Peyer's patch (tissue), 4 donors: Measurements from ENCODE around the gene OSBPL5. TPM values are rescaled to one million over a fixed set of nuclear protein-coding genes. Genes with fewer than 3 reads are reported as not detected.
A peak's percentile ranks its signal among the peaks of the same experiment; 100 is the strongest.

ENCODE experiments used
- DNase-seq, 3 donors: peaks; one replicate each; pipeline ENCODE4 v3.0.0-alpha.2; 2017 to 2019
- H3K27ac ChIP-seq, 4 donors: fragments of 200-600 bp; sonication (generic); one replicate each; pipeline ENCODE4 v1.5.1; 2016 to 2019
- H3K27me3 ChIP-seq, 2 donors: fragments of 200-600 bp; sonication (generic); one replicate each; pipeline ENCODE4 v1.5.1; 2019
- H3K36me3 ChIP-seq, 3 donors: fragments of 200-600 bp; sonication (generic); one replicate each; pipeline ENCODE4 v1.5.1; 2016 to 2019
- H3K4me1 ChIP-seq, 4 donors: fragments of 200-600 bp; sonication (generic); one replicate each; pipeline ENCODE4 v1.5.1; 2016 to 2019
- H3K4me3 ChIP-seq, 4 donors: fragments of 200-600 bp; sonication (generic); 1 replicate in 3 of 4; 2 replicates in 1 of 4; pipeline ENCODE4 v1.5.1; 2016 to 2019; ENCODE audit warnings: mild to moderate bottlenecking in 1 of 4
- H3K9me3 ChIP-seq, 4 donors: fragments of 200-600 bp; sonication (generic); one replicate each; pipeline ENCODE4 v1.5.1; 2016 to 2019; ENCODE audit warnings: mild to moderate bottlenecking in 1 of 4
- POLR2A ChIP-seq, 2 donors: fragments of 450-650 bp; IDR thresholded peaks; one replicate each; pipeline ENCODE4 v1.5.1; 2017; ENCODE audit warnings: antibody characterized with exemption in 2 of 2, mild to moderate bottlenecking in 2 of 2, moderate library complexity in 2 of 2
- total RNA-seq, 4 donors: library from RNA; depleted of rRNA; stranded (reverse); fragments of >200 nt; gene quantifications; one replicate each; pipeline ENCODE4 v1.1.0, GENCODE V29; 2016
- TF ChIP-seq, protein P1 (sequence below), 6 experiments: fragments of 450-650 bp in 4 of 6; fragments of 200-600 bp in 2 of 6; sonication (generic) in 1 of 6; IDR thresholded peaks; one replicate each; pipeline ENCODE4 v1.5.1; 2017 to 2019; ENCODE audit warnings: antibody characterized with exemption in 6 of 6, mild to moderate bottlenecking in 3 of 6, moderate library complexity in 1 of 6

OSBPL5 gene
- total RNA-seq, 4 donors from 2014 or later: 39.8 to 110 (median 73.2) TPM

DNA sequence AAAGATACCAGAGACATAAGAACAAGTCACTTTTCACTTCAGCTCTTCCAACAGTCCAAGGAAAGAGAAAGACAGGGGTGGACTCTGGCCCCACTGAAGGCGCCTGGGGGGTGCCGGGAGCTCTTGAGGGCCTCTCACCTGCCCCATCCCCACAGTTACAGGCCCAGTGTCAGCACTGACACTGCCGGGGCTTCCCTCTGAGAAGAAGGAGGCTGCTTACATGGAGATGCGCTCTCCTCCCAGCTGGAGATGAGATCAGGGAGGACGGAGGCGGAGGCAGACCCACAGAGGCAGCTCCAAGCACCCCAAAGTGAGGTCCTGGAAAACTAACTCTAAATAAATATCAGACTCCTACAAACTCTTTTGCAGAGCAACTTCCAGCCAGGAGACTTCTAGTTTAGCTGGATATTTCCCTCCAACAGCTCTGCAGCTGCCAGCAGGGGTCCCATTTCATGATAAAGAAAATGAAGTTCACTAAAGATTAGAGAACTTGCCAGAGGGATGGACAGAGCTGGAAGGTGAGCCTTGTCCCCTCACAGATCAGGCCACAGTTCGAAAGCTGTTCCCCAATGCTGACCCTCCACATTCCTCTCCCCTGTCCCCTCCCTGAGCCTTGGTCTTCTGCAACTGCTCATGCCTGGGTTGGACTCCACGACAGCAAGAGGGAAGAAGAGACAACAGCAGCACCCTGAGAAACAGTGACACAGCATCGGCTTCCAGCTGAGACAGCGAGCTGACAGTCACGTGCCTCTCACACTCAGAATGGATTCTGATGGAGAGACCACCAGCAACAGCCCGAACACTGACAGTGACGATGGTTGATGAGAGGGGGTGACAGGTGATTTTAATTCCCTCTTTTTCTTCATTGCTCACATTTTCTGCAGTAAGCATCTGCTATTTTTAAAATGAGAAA lies 113.7 kb downstream of the OSBPL5 start:
- DNase-seq: no peak
- Histone ChIP-seq H3K4me1 (peaks cover 0 to 44% (median 14%) of the 10 kb centered on the region in 4 donors), H3K27ac (no peak overlapping the region), H3K27me3 (no peaks in the 10 kb centered on the region), H3K4me3 (no peak overlapping the region), H3K9me3 (no peaks in the 10 kb centered on the region), H3K36me3 (peaks cover 0 to 12% (median 0%) of the 10 kb centered on the region in 3 donors)
- no peak for TF ChIP-seq POLR2A (IDR thresholded peaks at IDR 0.05)
- TF ChIP-seq, protein P1, sequence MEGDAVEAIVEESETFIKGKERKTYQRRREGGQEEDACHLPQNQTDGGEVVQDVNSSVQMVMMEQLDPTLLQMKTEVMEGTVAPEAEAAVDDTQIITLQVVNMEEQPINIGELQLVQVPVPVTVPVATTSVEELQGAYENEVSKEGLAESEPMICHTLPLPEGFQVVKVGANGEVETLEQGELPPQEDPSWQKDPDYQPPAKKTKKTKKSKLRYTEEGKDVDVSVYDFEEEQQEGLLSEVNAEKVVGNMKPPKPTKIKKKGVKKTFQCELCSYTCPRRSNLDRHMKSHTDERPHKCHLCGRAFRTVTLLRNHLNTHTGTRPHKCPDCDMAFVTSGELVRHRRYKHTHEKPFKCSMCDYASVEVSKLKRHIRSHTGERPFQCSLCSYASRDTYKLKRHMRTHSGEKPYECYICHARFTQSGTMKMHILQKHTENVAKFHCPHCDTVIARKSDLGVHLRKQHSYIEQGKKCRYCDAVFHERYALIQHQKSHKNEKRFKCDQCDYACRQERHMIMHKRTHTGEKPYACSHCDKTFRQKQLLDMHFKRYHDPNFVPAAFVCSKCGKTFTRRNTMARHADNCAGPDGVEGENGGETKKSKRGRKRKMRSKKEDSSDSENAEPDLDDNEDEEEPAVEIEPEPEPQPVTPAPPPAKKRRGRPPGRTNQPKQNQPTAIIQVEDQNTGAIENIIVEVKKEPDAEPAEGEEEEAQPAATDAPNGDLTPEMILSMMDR (IDR thresholded peaks at IDR 0.05): no peak

DNA sequence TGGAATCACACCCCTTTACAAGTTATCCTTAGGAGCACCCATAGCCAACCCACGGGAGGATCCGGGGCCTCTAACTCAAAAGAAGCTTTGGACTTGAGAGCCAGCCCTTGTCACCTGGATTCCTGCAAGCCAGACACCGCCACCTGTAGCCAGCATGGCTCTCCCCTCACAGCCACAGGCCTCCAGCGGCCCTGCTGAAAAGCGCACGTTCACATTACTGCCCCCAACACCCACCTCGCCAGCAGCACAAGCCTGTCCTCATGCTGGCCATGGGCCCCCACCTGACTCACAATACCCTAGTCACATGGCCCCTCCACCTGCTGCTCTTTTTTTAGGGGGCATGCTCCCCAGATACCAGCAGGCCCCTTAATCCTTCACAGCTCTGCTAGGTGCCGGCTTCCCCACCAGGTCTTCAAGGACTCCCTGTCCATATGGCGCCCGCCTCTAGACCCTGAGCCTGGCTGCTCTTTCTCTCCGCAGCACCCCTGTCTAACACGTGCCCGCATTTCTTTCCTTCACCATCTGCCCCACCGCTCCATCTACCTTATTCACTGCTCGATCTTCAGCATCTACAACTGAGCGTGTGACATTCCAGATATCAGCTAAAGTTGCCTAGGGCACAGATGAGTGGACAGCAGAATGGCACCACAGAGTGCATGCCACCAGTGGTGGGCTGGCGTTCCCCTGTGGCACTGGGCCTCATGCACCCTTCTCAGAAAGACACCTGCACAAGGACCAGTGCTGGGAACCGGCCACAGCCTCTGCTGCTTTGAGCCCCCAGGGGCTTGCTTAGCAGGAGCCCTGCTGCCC lies 114.5 kb downstream of the OSBPL5 start:
- Histone ChIP-seq H3K27ac (peak overlapping the region in 2 of 4 donors; percentile 63 to 77), H3K36me3 (peaks cover 0 to 21% (median 0%) of the 10 kb centered on the region in 3 donors), H3K4me1 (peaks cover 0 to 35% (median 13%) of the 10 kb centered on the region in 4 donors), H3K9me3 (no peaks in the 10 kb centered on the region), H3K27me3 (no peaks in the 10 kb centered on the region), H3K4me3 (no peak overlapping the region)
- TF ChIP-seq POLR2A (IDR thresholded peaks at IDR 0.05): no peak
- TF ChIP-seq, protein P1 (IDR thresholded peaks at IDR 0.05): no peak
- DNase-seq: no peak

DNA sequence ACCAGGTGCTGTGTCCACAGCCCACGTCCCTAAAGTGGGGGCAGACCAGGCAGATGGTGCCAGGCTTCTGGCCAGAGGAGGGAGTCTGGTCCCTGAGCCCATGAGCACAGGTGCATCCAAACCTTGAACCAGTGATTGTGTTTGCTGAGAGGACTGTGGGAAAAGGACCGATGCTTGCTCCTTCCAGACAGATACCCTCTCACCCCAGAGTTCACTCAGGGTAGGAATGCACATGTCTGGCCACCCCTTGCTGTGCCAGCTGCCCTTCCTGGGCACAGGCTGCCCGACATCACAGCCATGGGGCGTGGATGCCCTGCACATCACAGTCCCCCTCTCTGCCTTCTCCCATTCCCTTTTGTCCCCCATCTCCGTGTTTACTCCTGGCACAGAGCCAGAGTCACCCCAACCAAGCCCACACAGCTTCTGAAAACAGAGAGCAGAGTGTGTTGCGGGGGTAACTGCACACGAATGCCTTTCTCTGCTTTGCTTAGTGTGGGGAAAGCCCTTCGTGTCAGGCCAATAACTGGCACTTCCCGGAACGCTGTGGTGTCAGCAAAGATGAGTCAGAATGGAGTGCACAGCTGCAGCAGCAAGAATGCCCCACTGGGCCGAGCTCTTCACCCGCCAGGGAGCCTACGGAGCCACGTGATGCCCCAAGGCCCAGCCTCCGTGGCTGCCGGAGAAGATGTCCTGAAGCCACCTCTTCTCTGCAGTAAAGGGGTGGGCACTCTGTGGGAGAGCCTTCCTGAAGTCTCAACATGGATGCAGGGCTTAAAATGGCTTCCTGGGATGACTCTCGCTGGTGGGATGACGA lies 115.5 kb downstream of the OSBPL5 start:
- TF ChIP-seq, protein P1 (IDR thresholded peaks at IDR 0.05): peak in 5 of 6 experiments; percentile 13 to 67 (median 63)
- TF ChIP-seq POLR2A (IDR thresholded peaks at IDR 0.05): no peak
- peak; percentile 78 to 92 (median 81) for DNase-seq
- Histone ChIP-seq H3K27ac (peak overlapping the region; percentile 63 to 77 (median 68)), H3K4me1 (peaks cover 0 to 31% (median 13%) of the 10 kb centered on the region in 4 donors), H3K9me3 (no peaks in the 10 kb centered on the region), H3K4me3 (no peak overlapping the region), H3K36me3 (peaks cover 0 to 28% (median 0%) of the 10 kb centered on the region in 3 donors), H3K27me3 (no peaks in the 10 kb centered on the region)

DNA sequence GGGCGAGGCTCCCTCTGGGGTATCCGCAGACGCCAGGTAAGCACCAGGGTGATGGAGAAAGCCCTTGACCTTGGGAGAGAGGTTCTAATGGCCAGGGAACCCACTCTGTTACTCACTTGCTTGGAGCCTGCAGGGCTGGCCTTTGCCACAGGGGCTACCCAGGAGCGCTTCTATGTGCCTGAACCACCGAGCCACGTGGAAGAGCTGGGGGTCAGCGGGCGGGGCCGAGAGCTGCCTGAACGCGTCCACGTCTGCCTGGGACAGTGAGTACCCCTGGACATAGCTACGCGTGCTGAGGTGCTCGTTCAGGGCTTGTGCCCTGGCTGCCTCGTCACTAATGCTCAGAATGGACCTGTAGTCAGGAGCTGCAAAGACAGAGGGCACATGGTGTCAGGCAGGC lies 117.5 kb downstream of the OSBPL5 start:
- no peaks in the 10 kb centered on the region for H3K27me3 ChIP-seq
- H3K36me3 ChIP-seq: peaks cover 0 to 20% (median 0%) of the 10 kb centered on the region in 3 donors
- TF ChIP-seq, protein P1 (IDR thresholded peaks at IDR 0.05): no peak
- no peak for TF ChIP-seq POLR2A (IDR thresholded peaks at IDR 0.05)
- H3K27ac ChIP-seq: no peak overlapping the region
- peaks cover 0 to 41% (median 13%) of the 10 kb centered on the region in 4 donors for H3K4me1 ChIP-seq
- DNase-seq: no peak
- H3K9me3 ChIP-seq: no peaks in the 10 kb centered on the region
- no peak overlapping the region for H3K4me3 ChIP-seq

DNA sequence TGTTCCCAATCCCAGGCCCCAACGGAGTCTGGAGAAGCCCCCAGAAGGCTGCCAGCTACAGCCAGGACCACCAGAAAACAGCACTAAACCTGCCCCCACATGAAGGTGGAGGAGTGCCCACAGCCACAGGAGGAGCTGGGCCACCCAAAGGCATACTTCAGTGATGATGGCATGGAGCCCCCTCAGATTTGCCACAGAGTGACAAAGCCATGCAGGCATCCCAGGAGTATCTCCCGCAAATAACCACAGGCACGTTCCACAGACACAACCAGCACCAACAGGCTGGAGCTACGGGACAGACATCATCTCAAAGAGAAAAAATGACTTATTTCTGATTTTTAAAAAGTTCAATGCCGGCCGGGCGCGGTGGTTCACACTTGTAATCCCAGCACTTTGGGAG lies 118.5 kb downstream of the OSBPL5 start:
- H3K27ac ChIP-seq: no peak overlapping the region
- H3K36me3 ChIP-seq: peaks cover 0 to 24% (median 0%) of the 10 kb centered on the region in 3 donors
- no peak for TF ChIP-seq POLR2A (IDR thresholded peaks at IDR 0.05)
- TF ChIP-seq, protein P1 (IDR thresholded peaks at IDR 0.05): no peak
- H3K9me3 ChIP-seq: no peaks in the 10 kb centered on the region
- no peaks in the 10 kb centered on the region for H3K27me3 ChIP-seq
- DNase-seq: no peak
- H3K4me1 ChIP-seq: peaks cover 0 to 36% (median 13%) of the 10 kb centered on the region in 4 donors
- no peak overlapping the region for H3K4me3 ChIP-seq
